GM10266 (cell line): ENCODE results near the gene LY6G5C.

Experiments
- DNase-seq: peaks from one replicate; pipeline ENCODE4 v3.0.0; 2012; ENCODE audit errors: extremely low spot score
- TF ChIP-seq, protein P1 (sequence below): IDR thresholded peaks from 2 replicates; pipeline ENCODE4 v1.5.1; 2012; ENCODE audit warnings: mild to moderate bottlenecking, low read depth; ENCODE audit not compliant: control insufficient read depth, insufficient read depth; ENCODE audit errors: missing control alignments

Gene LY6G5C

GRCh38 chr6:31720196-31720770 lies 39.4 kb upstream of the LY6G5C start:
- DNase-seq, result no peak
- TF ChIP-seq, protein P1, sequence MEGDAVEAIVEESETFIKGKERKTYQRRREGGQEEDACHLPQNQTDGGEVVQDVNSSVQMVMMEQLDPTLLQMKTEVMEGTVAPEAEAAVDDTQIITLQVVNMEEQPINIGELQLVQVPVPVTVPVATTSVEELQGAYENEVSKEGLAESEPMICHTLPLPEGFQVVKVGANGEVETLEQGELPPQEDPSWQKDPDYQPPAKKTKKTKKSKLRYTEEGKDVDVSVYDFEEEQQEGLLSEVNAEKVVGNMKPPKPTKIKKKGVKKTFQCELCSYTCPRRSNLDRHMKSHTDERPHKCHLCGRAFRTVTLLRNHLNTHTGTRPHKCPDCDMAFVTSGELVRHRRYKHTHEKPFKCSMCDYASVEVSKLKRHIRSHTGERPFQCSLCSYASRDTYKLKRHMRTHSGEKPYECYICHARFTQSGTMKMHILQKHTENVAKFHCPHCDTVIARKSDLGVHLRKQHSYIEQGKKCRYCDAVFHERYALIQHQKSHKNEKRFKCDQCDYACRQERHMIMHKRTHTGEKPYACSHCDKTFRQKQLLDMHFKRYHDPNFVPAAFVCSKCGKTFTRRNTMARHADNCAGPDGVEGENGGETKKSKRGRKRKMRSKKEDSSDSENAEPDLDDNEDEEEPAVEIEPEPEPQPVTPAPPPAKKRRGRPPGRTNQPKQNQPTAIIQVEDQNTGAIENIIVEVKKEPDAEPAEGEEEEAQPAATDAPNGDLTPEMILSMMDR, result no peak

- DNase-seq, result no peak
- TF ChIP-seq, protein P1, result no peak
These were observed 38.1 kb upstream of the LY6G5C start for GRCh38 chr6:31719001-31719400.

DNA sequence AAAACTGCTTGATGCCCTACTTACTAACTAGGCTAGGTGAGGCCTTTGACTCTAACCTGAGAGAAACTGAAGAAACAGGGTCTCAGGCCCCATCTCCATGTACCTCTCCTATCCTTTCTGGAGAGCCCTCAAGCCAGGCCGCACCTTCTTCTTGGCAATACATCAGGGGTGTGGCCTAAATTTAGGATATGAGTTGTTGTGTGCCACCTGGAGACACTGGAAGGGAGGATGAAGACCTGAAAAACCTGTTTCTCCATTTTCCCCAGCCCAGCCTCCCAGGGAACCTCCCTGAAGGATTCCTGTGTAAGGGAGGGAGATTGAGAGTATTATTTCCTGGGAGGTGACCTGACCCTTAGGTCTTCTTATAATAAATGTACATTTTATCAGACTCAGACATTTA lies 37.4 kb upstream of the LY6G5C start:
- DNase-seq, result no peak

DNA sequence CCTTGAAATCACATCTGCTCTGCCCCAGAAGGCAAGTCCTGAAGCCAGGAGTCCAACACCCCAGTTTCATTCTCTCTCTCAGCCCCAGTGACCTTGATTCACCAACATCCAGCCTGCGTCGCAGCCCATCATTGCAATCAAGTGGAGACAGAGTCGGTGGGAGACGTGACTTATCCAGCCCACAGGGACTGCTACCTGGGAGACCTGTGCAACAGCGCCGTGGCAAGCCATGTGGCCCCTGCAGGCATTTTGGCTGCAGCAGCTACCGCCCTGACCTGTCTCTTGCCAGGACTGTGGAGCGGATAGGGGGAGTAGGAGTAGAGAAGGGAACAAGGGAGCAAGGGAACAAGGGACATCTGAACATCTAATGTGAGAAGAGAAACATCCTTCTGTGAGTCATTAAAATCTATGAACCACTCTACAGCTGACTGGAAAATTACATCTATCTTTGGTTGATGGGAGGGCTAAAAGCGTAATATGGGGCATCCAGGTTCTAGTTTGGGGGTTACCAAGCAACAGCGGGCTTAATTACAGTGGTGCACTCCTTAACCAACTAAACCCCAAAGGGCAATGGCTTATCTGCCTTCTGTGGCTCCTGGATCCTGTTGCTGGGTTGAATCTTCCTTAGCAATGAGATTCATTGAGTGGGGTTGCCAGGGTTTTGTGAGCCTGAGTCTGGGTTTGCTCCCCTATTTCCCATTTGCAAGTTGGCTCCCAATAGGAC lies 36.8 kb upstream of the LY6G5C start:
- TF ChIP-seq, protein P1, result no peak
- no peak for DNase-seq

More for the DNA sequence above, 37.4 kb upstream of the LY6G5C start:
- TF ChIP-seq, protein P1, result no peak

DNA sequence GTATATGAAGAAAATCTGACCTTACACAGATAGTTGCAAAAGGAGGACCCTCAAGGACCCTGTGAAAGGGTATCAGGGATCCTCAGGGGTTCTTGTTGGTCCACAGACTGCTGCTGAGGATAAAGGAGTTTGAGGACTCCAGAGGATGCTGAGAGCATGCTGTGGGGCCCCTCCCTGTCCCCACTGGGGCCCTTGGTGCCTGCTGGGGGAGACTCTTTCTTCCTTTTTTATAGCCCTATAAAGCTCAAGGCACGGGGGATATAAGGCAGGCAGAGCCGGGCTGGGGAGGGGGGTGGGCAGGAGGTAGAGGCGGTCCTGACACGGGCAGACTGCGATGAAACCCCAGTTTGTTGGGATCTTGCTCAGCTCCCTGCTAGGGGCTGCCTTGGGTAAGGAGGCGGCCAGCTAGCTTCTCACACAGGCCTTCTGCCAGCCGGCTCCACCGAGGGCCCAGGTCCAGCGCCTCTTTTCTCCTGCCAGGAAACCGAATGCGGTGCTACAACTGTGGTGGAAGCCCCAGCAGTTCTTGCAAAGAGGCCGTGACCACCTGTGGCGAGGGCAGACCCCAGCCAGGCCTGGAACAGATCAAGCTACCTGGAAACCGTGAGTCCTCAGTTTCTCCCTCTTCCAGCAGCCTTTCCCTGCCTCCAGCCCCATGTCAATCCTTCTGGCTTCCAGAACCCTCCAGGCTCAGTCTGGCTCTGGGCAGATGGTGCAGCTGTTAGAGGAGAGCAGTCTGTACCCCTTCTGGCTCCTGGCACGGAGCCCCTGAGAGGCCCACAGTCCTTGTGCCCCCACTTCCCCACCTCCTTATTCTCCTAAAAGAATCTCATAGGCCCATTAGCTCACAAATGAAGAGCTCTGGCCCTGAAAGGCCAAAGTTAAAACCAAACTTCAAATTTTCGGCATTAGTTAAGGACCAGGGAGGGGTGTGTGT lies 34.4 kb upstream of the LY6G5C start, which contains the start of gene LY6G6D:
Gene LY6G6D (plus strand): TSS at position 327 of the 937 bp plus-strand sequence. CDS start 8 bp downstream, at position 335.
- TF ChIP-seq, protein P1, result no peak

DNA sequence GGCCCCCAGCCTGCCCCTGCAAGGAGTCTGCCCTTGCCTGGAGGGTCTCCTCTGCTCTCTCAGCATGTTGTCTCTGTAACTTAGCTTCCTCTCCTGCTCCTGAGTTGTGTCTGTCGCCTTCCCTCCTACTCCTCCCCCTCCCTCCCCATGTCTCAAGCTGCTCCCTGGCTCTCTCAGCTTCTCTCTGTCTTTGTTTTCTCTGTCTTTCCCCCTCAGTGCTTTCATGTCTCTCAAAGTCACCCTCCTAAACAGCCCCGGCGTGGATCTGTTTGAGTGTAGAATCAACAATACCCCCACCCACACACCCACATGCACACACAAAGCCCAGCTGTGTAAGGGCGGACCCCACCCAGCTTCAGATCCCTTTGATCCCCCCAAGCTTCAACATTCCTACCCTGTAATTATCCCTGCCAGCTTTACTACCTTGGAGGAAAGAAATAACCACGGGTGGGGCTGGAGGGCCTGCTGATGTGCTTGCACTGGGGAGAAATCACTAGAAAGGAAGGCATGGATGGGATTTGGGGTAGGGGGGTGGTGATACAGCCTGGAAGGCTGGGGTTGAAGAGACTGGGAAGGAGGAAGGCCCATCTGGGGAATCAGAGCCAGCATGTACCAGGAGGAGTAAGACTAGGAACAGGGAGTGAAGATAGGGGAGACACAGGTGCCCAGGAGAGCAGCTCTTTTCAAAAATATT lies 33.3 kb upstream of the LY6G5C start:
- no peak for DNase-seq
- TF ChIP-seq, protein P1, result no peak

More for the DNA sequence above, 34.4 kb upstream of the LY6G5C start, which contains the start of gene LY6G6D:
- no peak for DNase-seq
